K562 (cell line): Measurements from ENCODE around the gene SESN2. TPM values are rescaled to one million over a fixed set of nuclear protein-coding genes. Genes with fewer than 3 reads are reported as not detected.
A peak's percentile ranks its signal among the peaks of the same experiment; 100 is the strongest.

Source experiments
- CBFB ChIP-seq: sonication (generic); formaldehyde crosslinking; IDR thresholded peaks from 2 replicates; pipeline ENCODE4 v1.4.0; 2020; ENCODE audit warnings: mild to moderate bottlenecking, missing genetic modification reagents
- CREM ChIP-seq: IDR thresholded peaks from 2 replicates; pipeline ENCODE4 v1.6.1; 2014; ENCODE audit warnings: antibody characterized with exemption, low read depth
- ETV6 ChIP-seq, 3 experiments: fragments of 150-350 bp in 1 of 3; sonication (generic) in 1 of 3; formaldehyde crosslinking in 1 of 3; IDR thresholded peaks; 2 replicates each; pipeline versions ENCODE4 v1.6.1 to v1.8.0; 2014 to 2022; ENCODE audit warnings: borderline replicate concordance in 2 of 3, low read depth in 2 of 3, antibody characterized with exemption in 1 of 3, low read length in 1 of 3, mild to moderate bottlenecking in 1 of 3, missing genetic modification reagents in 1 of 3
- FOXK2 ChIP-seq, 2 experiments: fragments of 450-650 bp; IDR thresholded peaks in 1 of 2; conservative IDR thresholded peaks in 1 of 2; 2 replicates each; pipeline ENCODE4 v1.6.1; 2016; ENCODE audit warnings: low read depth in 2 of 2, mild to moderate bottlenecking in 1 of 2
- HDAC1 ChIP-seq, 2 experiments: fragments of 450-650 bp; IDR thresholded peaks; 2 replicates each; pipeline ENCODE4 v1.6.1; 2016 to 2017; ENCODE audit warnings: inconsistent platforms in 1 of 2, mild to moderate bottlenecking in 1 of 2, moderate library complexity in 1 of 2
- MECOM ChIP-seq: fragments of 250-450 bp; sonication (Bioruptor Pico); IDR thresholded peaks from 2 replicates; pipeline ENCODE4 v1.8.0; 2022; ENCODE audit warnings: inconsistent platforms
- polyA plus RNA-seq, 8 experiments: library from polyadenylated mRNA; depleted of rRNA in 4 of 8; stranded (reverse) in 5 of 8; unstranded in 3 of 8; fragments of >200 nt; fragmentation: Nextera tagmentation in 2 of 8; fragmentation: Illumina TruSeq in 1 of 8; extraction: Ambion mirVana in 2 of 8; extraction: Trizol in 1 of 8; gene quantifications; 2 replicates each; pipeline versions ENCODE4 v1.2.1 to v1.2.3, GENCODE V29; 2011 to 2014; ENCODE audit warnings: inconsistent platforms in 1 of 8, missing spikeins in 1 of 8
- total RNA-seq, 7 experiments: library from RNA; depleted of rRNA in 6 of 7; stranded (reverse); fragments of >200 nt in 6 of 7; fragmentation: Illumina TruSeq in 2 of 7; extraction: Trizol in 2 of 7; gene quantifications; 2 replicates each; pipeline versions ENCODE4 v1.2.1 to v1.2.3, GENCODE V29; 2011 to 2021; ENCODE audit warnings: low replicate concordance in 1 of 7
- TF ChIP-seq, protein P1 (sequence below), 3 experiments: fragments of 200-800 bp in 1 of 3; fragments of 250-450 bp in 1 of 3; fragments of 450-650 bp in 1 of 3; sonication (Bioruptor Pico) in 1 of 3; sonication (Bioruptor generic) in 1 of 3; formaldehyde crosslinking in 1 of 3; IDR thresholded peaks; 2 replicates each; pipeline versions ENCODE4 v1.6.1 to v1.8.0; 2016 to 2022; ENCODE audit warnings: mild to moderate bottlenecking in 2 of 3, missing genetic modification characterization in 2 of 3, missing compliant biosample characterization in 1 of 3, moderate library complexity in 1 of 3

The SESN2 gene
- total and polyA plus RNA-seq, 9 of the 15 experiments (the other 6 are each of a cell fraction or from before 2014, with no cell fraction given), result 3.7 to 71.3 (median 16.8) TPM

DNA sequence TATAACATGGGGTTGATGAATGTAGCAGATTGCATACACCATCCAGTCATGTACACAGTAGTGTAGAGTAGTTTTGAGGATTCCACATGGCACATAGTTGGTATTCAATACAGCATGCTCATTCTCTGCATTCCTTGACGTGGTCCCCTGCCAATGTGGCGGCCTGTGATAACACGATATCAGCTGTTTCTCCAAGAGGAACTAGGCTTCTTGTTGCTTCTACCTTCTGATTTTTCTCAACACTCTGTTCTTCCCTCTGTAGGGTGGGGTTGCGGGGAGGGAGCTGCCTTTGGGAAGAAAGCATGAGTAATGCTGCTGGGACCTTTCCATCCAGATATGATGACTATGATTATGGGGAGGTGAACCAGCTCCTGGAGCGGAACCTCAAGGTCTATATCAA, 19.4 kb downstream of the SESN2 start (continued):
- TF ChIP-seq HDAC1 (IDR thresholded peaks at IDR 0.05) (peak in 1 of 2 experiments; percentile 56; a peak in 2 of 4 replicates), CREM (peak; percentile 67), FOXK2 (conservative IDR thresholded peaks at IDR 0.05 in 1 of 2, IDR thresholded peaks at IDR 0.05 in 1 of 2; ENCODE audit: low read depth in 2 of 2) (peak; percentile 71 to 76; a peak in 3 of 4 replicates), CBFB (CRISPR knock-in tag) (no peak), ETV6 (IDR thresholded peaks at IDR 0.05; ENCODE audit: borderline replicate concordance in 1 of 2, low read depth in 2 of 2, low read length in 1 of 2) (no peak), ETV6 (CRISPR knock-in tag; IDR thresholded peaks at IDR 0.05; ENCODE audit: borderline replicate concordance) (no peak), MECOM (CRISPR knock-in tag) (no peak)
- TF ChIP-seq, protein P1, sequence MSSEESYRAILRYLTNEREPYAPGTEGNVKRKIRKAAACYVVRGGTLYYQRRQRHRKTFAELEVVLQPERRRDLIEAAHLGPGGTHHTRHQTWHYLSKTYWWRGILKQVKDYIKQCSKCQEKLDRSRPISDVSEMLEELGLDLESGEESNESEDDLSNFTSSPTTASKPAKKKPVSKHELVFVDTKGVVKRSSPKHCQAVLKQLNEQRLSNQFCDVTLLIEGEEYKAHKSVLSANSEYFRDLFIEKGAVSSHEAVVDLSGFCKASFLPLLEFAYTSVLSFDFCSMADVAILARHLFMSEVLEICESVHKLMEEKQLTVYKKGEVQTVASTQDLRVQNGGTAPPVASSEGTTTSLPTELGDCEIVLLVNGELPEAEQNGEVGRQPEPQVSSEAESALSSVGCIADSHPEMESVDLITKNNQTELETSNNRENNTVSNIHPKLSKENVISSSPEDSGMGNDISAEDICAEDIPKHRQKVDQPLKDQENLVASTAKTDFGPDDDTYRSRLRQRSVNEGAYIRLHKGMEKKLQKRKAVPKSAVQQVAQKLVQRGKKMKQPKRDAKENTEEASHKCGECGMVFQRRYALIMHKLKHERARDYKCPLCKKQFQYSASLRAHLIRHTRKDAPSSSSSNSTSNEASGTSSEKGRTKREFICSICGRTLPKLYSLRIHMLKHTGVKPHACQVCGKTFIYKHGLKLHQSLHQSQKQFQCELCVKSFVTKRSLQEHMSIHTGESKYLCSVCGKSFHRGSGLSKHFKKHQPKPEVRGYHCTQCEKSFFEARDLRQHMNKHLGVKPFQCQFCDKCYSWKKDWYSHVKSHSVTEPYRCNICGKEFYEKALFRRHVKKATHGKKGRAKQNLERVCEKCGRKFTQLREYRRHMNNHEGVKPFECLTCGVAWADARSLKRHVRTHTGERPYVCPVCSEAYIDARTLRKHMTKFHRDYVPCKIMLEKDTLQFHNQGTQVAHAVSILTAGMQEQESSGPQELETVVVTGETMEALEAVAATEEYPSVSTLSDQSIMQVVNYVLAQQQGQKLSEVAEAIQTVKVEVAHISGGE (CRISPR knock-in tag; IDR thresholded peaks at IDR 0.05), result peak in 1 of 3 experiments; percentile 28; a peak in 1 of 6 replicates
